CD4-positive, alpha-beta T cell (primary cell): Measurements from ENCODE around the gene CACNA1E. TPM values are rescaled to one million over a fixed set of nuclear protein-coding genes. Genes with fewer than 3 reads are reported as not detected.
"Not testable (repeated sequence)": the region's sequence is repeated elsewhere in the genome, so short reads cannot be mapped to it uniquely, and the experiment has no call there.

Experiments
- ATAC-seq: fragments of 200-7000 bp; cut with Tn5 transposase; one replicate; pipeline ENCODE4 v1.10.0; 2022; ENCODE audit warnings: mild to moderate bottlenecking; ENCODE audit not compliant: poor library complexity
- CTCF ChIA-PET: fragments of 350-600 bp; sonication (Branson Sonifier 250); formaldehyde crosslinking; loops from one replicate; lab custom pipeline; 2021; ENCODE audit warnings: antibody characterized with exemption, inconsistent platforms; lab: Charles Lee
- POLR2A ChIA-PET: fragments of 350-600 bp; sonication (Branson Sonifier 250); formaldehyde crosslinking; loops from one replicate; lab custom pipeline; 2021; ENCODE audit warnings: antibody characterized with exemption, inconsistent platforms; lab: Charles Lee
- DNase-seq, 14 experiments: peaks; one replicate each; pipeline ENCODE4 v3.0.0-alpha.2; 2013 to 2020; ENCODE audit warnings: mixed read lengths in 2 of 14
- H3K27ac ChIP-seq, 2 donors: one replicate each; pipeline versions ENCODE4 v1.5.1 to v1.7.0; 2013; ENCODE audit warnings: low read length in 2 of 2, low read depth in 1 of 2, mild to moderate bottlenecking in 1 of 2
- H3K27me3 ChIP-seq, 2 experiments: 1 replicate in 1 of 2; 2 replicates in 1 of 2; pipeline versions ENCODE4 v1.6.1 to v1.7.0; 2013; ENCODE audit warnings: low read length in 2 of 2, control low read depth in 1 of 2, mild to moderate bottlenecking in 1 of 2, moderate library complexity in 1 of 2; ENCODE audit not compliant: insufficient read depth in 2 of 2, control insufficient read depth in 1 of 2
- H3K36me3 ChIP-seq: one replicate; pipeline ENCODE4 v1.6.1; 2013; ENCODE audit warnings: low read length, control low read depth; ENCODE audit not compliant: insufficient read depth
- H3K4me1 ChIP-seq: one replicate; pipeline ENCODE4 v1.6.1; 2013; ENCODE audit warnings: low read length, control low read depth; ENCODE audit not compliant: insufficient read depth
- H3K4me3 ChIP-seq: one replicate; pipeline ENCODE4 v1.5.1; 2013; ENCODE audit warnings: mild to moderate bottlenecking, low read length, moderate library complexity
- H3K9me3 ChIP-seq, 2 experiments: 1 replicate in 1 of 2; 2 replicates in 1 of 2; pipeline versions ENCODE4 v1.6.1 to v1.7.0; 2013; ENCODE audit warnings: low read length in 2 of 2, mild to moderate bottlenecking in 2 of 2, control low read depth in 1 of 2, moderate library complexity in 1 of 2; ENCODE audit not compliant: control insufficient read depth in 1 of 2, insufficient read depth in 1 of 2
- H3K27ac Mint-ChIP-seq: one replicate; pipeline ENCODE4 v1.8.0; 2020; ENCODE audit warnings: mixed read lengths
- H3K27me3 Mint-ChIP-seq: one replicate; pipeline ENCODE4 v1.8.0; 2021; ENCODE audit warnings: mixed read lengths
- H3K36me3 Mint-ChIP-seq: one replicate; pipeline ENCODE4 v1.8.0; 2021; ENCODE audit warnings: low read depth, mixed read lengths
- H3K4me1 Mint-ChIP-seq: one replicate; pipeline ENCODE4 v1.8.0; 2021; ENCODE audit warnings: low read depth, mixed read lengths
- H3K4me3 Mint-ChIP-seq: one replicate; pipeline ENCODE4 v1.8.0; 2020; ENCODE audit warnings: mild to moderate bottlenecking, mixed read lengths
- H3K9me3 Mint-ChIP-seq: one replicate; pipeline ENCODE4 v1.8.0; 2020; ENCODE audit warnings: mixed read lengths
- CTCF ChIP-seq: fragments of 200-600 bp; IDR thresholded peaks from one replicate; pipeline ENCODE4 v1.8.0; 2022; ENCODE audit warnings: antibody characterized with exemption, mild to moderate bottlenecking
- intact Hi-C, 2 experiments: fragments of 100-400 bp; cut with DNase I in 1 of 2; cut with micrococcal nuclease in 1 of 2; formaldehyde crosslinking; loops; one replicate each; pipeline versions ENCODE4 v1.15.1 to v1.9.0; 2023 to 2025; cut with DNase I, micrococcal nuclease
- total RNA-seq, 174 experiments: library from RNA in 2 of 174; stranded (reverse) in 2 of 174; gene quantifications; one replicate each; pipeline ENCODE4 v1.2.3 and lab custom pipeline; 2021 to 2026

CACNA1E gene
- total RNA-seq, 2 experiments from 2014 or later: not detected

GRCh38 chr1:181541458-181541857, 58.1 kb downstream of the CACNA1E start:
- ATAC-seq (no peak), DNase-seq (no peak)
- Mint-ChIP-seq H3K4me3 (no peak overlapping the region), H3K27ac (no peak overlapping the region), H3K36me3 (no peaks in the 10 kb centered on the region), H3K27me3 (peaks cover 62% of the 10 kb centered on the region), H3K9me3 (no peaks in the 10 kb centered on the region), H3K4me1 (no peaks in the 10 kb centered on the region)
- no peak overlapping the region for H3K4me3 ChIP-seq
- intact Hi-C loops: no loop called here
- H3K9me3 ChIP-seq: no peaks in the 10 kb centered on the region
- H3K27me3 ChIP-seq: peaks cover 9 to 25% of the 10 kb centered on the region in 2 experiments
- TF ChIP-seq CTCF: no peak
- CTCF ChIA-PET: interaction anchor here (0.6 kb wide), 1 partner anchor 55 kb away, joined by 3 read pairs; no protein-coding TSS in a partner anchor
- no peak overlapping the region for H3K27ac ChIP-seq
- no peaks in the 10 kb centered on the region for H3K4me1 ChIP-seq
- no peaks in the 10 kb centered on the region for H3K36me3 ChIP-seq
- POLR2A ChIA-PET: no interaction called here

- H3K9me3 ChIP-seq: no peaks in the 10 kb centered on the region
- ChIA-PET POLR2A (no interaction called here), CTCF (no interaction called here)
- H3K36me3 ChIP-seq: no peaks in the 10 kb centered on the region
- no peaks in the 10 kb centered on the region for H3K4me1 ChIP-seq
- no peak for DNase-seq
- peaks cover 8 to 22% of the 10 kb centered on the region in 2 experiments for H3K27me3 ChIP-seq
- Mint-ChIP-seq H3K36me3 (no peaks in the 10 kb centered on the region), H3K4me3 (no peak overlapping the region), H3K27me3 (peaks cover 63% of the 10 kb centered on the region), H3K9me3 (no peaks in the 10 kb centered on the region), H3K4me1 (no peaks in the 10 kb centered on the region), H3K27ac (no peak overlapping the region)
- no peak overlapping the region for H3K27ac ChIP-seq
- no peak for ATAC-seq
- TF ChIP-seq CTCF: no peak
- intact Hi-C loops: no loop called here
- H3K4me3 ChIP-seq: no peak overlapping the region
Measured at GRCh38 chr1:181541947-181542346, 58.6 kb downstream of the CACNA1E start.

- H3K36me3 Mint-ChIP-seq, H3K9me3 Mint-ChIP-seq, CTCF ChIA-PET: not testable (repeated sequence)
Measured at GRCh38 chr1:181542406-181542805, 59.1 kb downstream of the CACNA1E start.

GRCh38 chr1:181545395-181545794, 62.1 kb downstream of the CACNA1E start:
- Histone ChIP-seq H3K9me3 (no peaks in the 10 kb centered on the region), H3K4me3 (no peak overlapping the region), H3K27me3 (peaks cover 3 to 13% of the 10 kb centered on the region in 2 experiments), H3K4me1 (no peaks in the 10 kb centered on the region), H3K27ac (no peak overlapping the region), H3K36me3 (no peaks in the 10 kb centered on the region)
- Mint-ChIP-seq H3K27me3 (peaks cover 61% of the 10 kb centered on the region), H3K27ac (no peak overlapping the region), H3K36me3 (no peaks in the 10 kb centered on the region), H3K4me1 (no peaks in the 10 kb centered on the region), H3K9me3 (no peaks in the 10 kb centered on the region), H3K4me3 (no peak overlapping the region)
- no peak for ATAC-seq
- TF ChIP-seq CTCF: no peak
- CTCF ChIA-PET: no interaction called here
- POLR2A ChIA-PET: no interaction called here
- intact Hi-C loops: no loop called here
- no peak for DNase-seq

More at GRCh38 chr1:181542406-181542805, 59.1 kb downstream of the CACNA1E start:
- peaks cover 65% of the 10 kb centered on the region for H3K27me3 Mint-ChIP-seq
- H3K27ac Mint-ChIP-seq, POLR2A ChIA-PET, H3K4me1 ChIP-seq, ATAC-seq, H3K4me1 Mint-ChIP-seq, H3K9me3 ChIP-seq, H3K36me3 ChIP-seq, H3K4me3 ChIP-seq, DNase-seq, H3K4me3 Mint-ChIP-seq, H3K27ac ChIP-seq, intact Hi-C loops: not testable (repeated sequence)
- peaks cover 8 to 22% of the 10 kb centered on the region in 2 experiments for H3K27me3 ChIP-seq
